K562 (cell line): ENCODE measurements around the gene GLRX2. TPM values are rescaled to one million over a fixed set of nuclear protein-coding genes. Genes with fewer than 3 reads are reported as not detected.

Experiments
- ATAC-seq: fragments of 200-7000 bp; cut with Tn5 transposase; 3 replicates; pipeline ENCODE4 v1.9.1; 2020; ENCODE audit warnings: moderate library complexity
- BruUV-seq: library from RNA; stranded (reverse); fragments of 400-500 nt; replicated peaks from 2 replicates; lab custom pipeline; 2021; lab: Mats Ljungman, UMichigan
- CTCF ChIA-PET: fragments of 300-600 bp; formaldehyde crosslinking; extraction: SDS; loops from one replicate; lab custom pipeline; 2021; ENCODE audit warnings: low intra/inter-chr PET ratio; lab: Yijun Ruan, JAX
- POLR2A ChIA-PET: fragments of 300-600, 350-650 bp; sonication (Branson Sonifier 250); formaldehyde crosslinking; extraction: SDS; loops from one replicate; lab custom pipeline; 2021; ENCODE audit warnings: antibody characterized with exemption, inconsistent platforms; lab: Yijun Ruan, JAX
- DNase-seq, 4 experiments: peaks; one replicate each; pipeline versions ENCODE4 v3.0.0 to v3.0.0-alpha.2; 2011 to 2018; ENCODE audit warnings: low spot score in 3 of 4, mixed read lengths in 3 of 4; ENCODE audit errors: extremely low read depth in 1 of 4
- FAIRE-seq: peaks from 2 replicates; lab custom pipeline; 2011; peaks lifted over from hg19 to GRCh38; lab: Jason Lieb, UNC
- H2AFZ ChIP-seq: 2 replicates; pipeline ENCODE4 v1.6.0; 2011; ENCODE audit warnings: low read depth, low read length, control low read depth, inconsistent platforms
- H3K27ac ChIP-seq: fragments of 200-600 bp; 3 replicates; pipeline ENCODE4 v1.8.0; 2011; ENCODE audit warnings: low read depth, mild to moderate bottlenecking, control low read depth, inconsistent platforms, low read length, moderate library complexity, mixed read lengths; ENCODE audit errors: extremely low read depth
- H3K27me3 ChIP-seq, 2 experiments: fragments of 300-600 bp in 1 of 2; 2 replicates in 1 of 2; 3 replicates in 1 of 2; pipeline versions ENCODE4 v1.6.0 to v1.8.0; 2011; ENCODE audit warnings: inconsistent platforms in 2 of 2, low read length in 2 of 2, mild to moderate bottlenecking in 1 of 2, mixed read lengths in 1 of 2, moderate library complexity in 1 of 2; ENCODE audit not compliant: control insufficient read depth in 2 of 2, insufficient read depth in 2 of 2
- H3K36me3 ChIP-seq: fragments of 300-600 bp; 3 replicates; pipeline ENCODE4 v1.8.0; 2011; ENCODE audit warnings: mild to moderate bottlenecking, low read length, inconsistent platforms; ENCODE audit not compliant: control insufficient read depth, insufficient read depth
- H3K4me1 ChIP-seq, 2 experiments: fragments of 200-600 bp in 1 of 2; replicated peaks in 1 of 2; 2 replicates in 1 of 2; 3 replicates in 1 of 2; pipeline versions ENCODE4 v1.5.1 to v1.8.0; 2011; ENCODE audit warnings: inconsistent platforms in 2 of 2, low read length in 2 of 2, mild to moderate bottlenecking in 1 of 2, mixed read lengths in 1 of 2, moderate library complexity in 1 of 2; ENCODE audit not compliant: control insufficient read depth in 2 of 2, insufficient read depth in 2 of 2
- H3K4me2 ChIP-seq: 2 replicates; pipeline ENCODE4 v1.6.1; 2011; ENCODE audit warnings: low read length, control low read depth, inconsistent platforms, mixed read lengths; ENCODE audit not compliant: insufficient read depth
- H3K4me3 ChIP-seq: fragments of 200-600 bp; sonication (generic), shearing (Covaris generic); 2 replicates; pipeline ENCODE4 v1.5.1; 2016; ENCODE audit warnings: control low read depth, inconsistent platforms
- H3K79me2 ChIP-seq: fragments of 200-600 bp; 3 replicates; pipeline ENCODE4 v1.8.0; 2011; ENCODE audit warnings: low read length, inconsistent platforms; ENCODE audit not compliant: control insufficient read depth, insufficient read depth
- H3K9ac ChIP-seq, 2 experiments: 2 replicates each; pipeline versions ENCODE4 v1.6.0 to v1.6.1; 2011; ENCODE audit warnings: low read depth in 2 of 2, low read length in 2 of 2, control low read depth in 1 of 2, inconsistent platforms in 1 of 2, mild to moderate bottlenecking in 1 of 2, mixed read lengths in 1 of 2; ENCODE audit not compliant: insufficient read depth in 1 of 2
- H3K9me1 ChIP-seq: one replicate; pipeline ENCODE4 v1.6.0; 2011; ENCODE audit warnings: inconsistent platforms, mild to moderate bottlenecking, low read length, moderate library complexity; ENCODE audit not compliant: control insufficient read depth, insufficient read depth
- H3K9me3 ChIP-seq: replicated peaks from 2 replicates; pipeline ENCODE4 v1.5.1; 2011; ENCODE audit warnings: low read depth, low read length, inconsistent platforms; ENCODE audit not compliant: control insufficient read depth, insufficient read depth
- H4K20me1 ChIP-seq: replicated peaks from 2 replicates; pipeline ENCODE4 v1.6.1; 2011; ENCODE audit warnings: low read length, inconsistent platforms, mixed read lengths; ENCODE audit not compliant: control insufficient read depth, insufficient read depth
- FOXA3 ChIP-seq, 2 experiments: fragments of 450-650 bp in 1 of 2; sonication (generic) in 1 of 2; formaldehyde crosslinking; IDR thresholded peaks in 1 of 2; conservative IDR thresholded peaks in 1 of 2; 2 replicates each; pipeline versions ENCODE4 v1.4.0 to v1.8.0; 2020 to 2022; ENCODE audit warnings: mild to moderate bottlenecking in 2 of 2, missing genetic modification reagents in 1 of 2
- KLF1 ChIP-seq: fragments of 450-650 bp; IDR thresholded peaks from 2 replicates; pipeline ENCODE4 v1.6.1; 2016; ENCODE audit warnings: missing genetic modification characterization, missing compliant biosample characterization
- SNRNP70 ChIP-seq: fragments of 200-400 bp; formaldehyde crosslinking; optimal IDR thresholded peaks from 2 replicates; pipeline ENCODE3; 2017; ENCODE audit warnings: low read depth, low read length
- SPI1 ChIP-seq: IDR thresholded peaks from 2 replicates; pipeline ENCODE4 v1.6.1; 2011; ENCODE audit warnings: low read depth, low read length, control low read depth, borderline replicate concordance
- TGIF2 ChIP-seq: sonication (generic); formaldehyde crosslinking; IDR thresholded peaks from 2 replicates; pipeline ENCODE4 v1.8.1; 2022; ENCODE audit warnings: mild to moderate bottlenecking, missing genetic modification reagents, moderate library complexity
- THRAP3 ChIP-seq: fragments of 450-650 bp; IDR thresholded peaks from 2 replicates; pipeline ENCODE4 v1.6.1; 2016; ENCODE audit warnings: mild to moderate bottlenecking, inconsistent platforms, borderline replicate concordance
- WGBS: fragments of 100-300 bp; shearing (Covaris generic); methylation state at CpG from one replicate; pipeline ENCODE4 v1.1.6; 2016; ENCODE audit warnings: low coverage, mixed read lengths; ENCODE audit not compliant: insufficient coverage; ENCODE audit errors: missing lambda C conversion rate; 5-methylcytosine and 5-hydroxymethylcytosine counted together
- in situ Hi-C: fragments of 300-500 bp; cut with MboI; formaldehyde crosslinking; loops from 4 replicates; pipeline ENCODE4 v1.15.0; 2018; ENCODE audit warnings: inconsistent platforms, mixed read lengths
- intact Hi-C: fragments of 100-400 bp; cut with micrococcal nuclease; formaldehyde crosslinking; loops from 2 replicates; pipeline ENCODE4 v1.14.2; 2022
- polyA plus RNA-seq, 8 experiments: library from polyadenylated mRNA; depleted of rRNA in 4 of 8; stranded (reverse) in 5 of 8; unstranded in 3 of 8; fragments of >200 nt; fragmentation: Nextera tagmentation in 2 of 8; fragmentation: Illumina TruSeq in 1 of 8; extraction: Ambion mirVana in 2 of 8; extraction: Trizol in 1 of 8; gene quantifications; 2 replicates each; pipeline versions ENCODE4 v1.2.1 to v1.2.3, GENCODE V29; 2011 to 2014; ENCODE audit warnings: inconsistent platforms in 1 of 8, missing spikeins in 1 of 8
- total RNA-seq, 7 experiments: library from RNA; depleted of rRNA in 6 of 7; stranded (reverse); fragments of >200 nt in 6 of 7; fragmentation: Illumina TruSeq in 2 of 7; extraction: Trizol in 2 of 7; gene quantifications; 2 replicates each; pipeline versions ENCODE4 v1.2.1 to v1.2.3, GENCODE V29; 2011 to 2021; ENCODE audit warnings: low replicate concordance in 1 of 7
- TF ChIP-seq, protein P1 (sequence below): fragments of 200-800 bp; sonication (Bioruptor generic); IDR thresholded peaks from 2 replicates; pipeline ENCODE4 v1.6.1; 2017; ENCODE audit warnings: missing genetic modification characterization, missing compliant biosample characterization
- TF ChIP-seq, protein P2 (sequence below): fragments of 250-450 bp; sonication (Bioruptor Pico); IDR thresholded peaks from 2 replicates; pipeline ENCODE4 v1.4.0; 2020; ENCODE audit warnings: mild to moderate bottlenecking, moderate library complexity, borderline replicate concordance
- TF ChIP-seq, protein P3 (sequence below), 2 experiments: IDR thresholded peaks; 2 replicates each; pipeline ENCODE4 v1.6.1; 2011; ENCODE audit warnings: borderline replicate concordance in 1 of 2, control low read depth in 1 of 2, low read depth in 1 of 2, low read length in 1 of 2, mild to moderate bottlenecking in 1 of 2, mixed read lengths in 1 of 2, moderate library complexity in 1 of 2; ENCODE audit not compliant: insufficient read depth in 1 of 2, insufficient read length in 1 of 2, poor library complexity in 1 of 2, severe bottlenecking in 1 of 2; ENCODE audit errors: extremely low read depth in 1 of 2

GLRX2 gene
- total and polyA plus RNA-seq, 9 of the 15 experiments (the other 6 are each of a cell fraction or from before 2014, with no cell fraction given), result 13.3 to 82.6 (median 55.1) TPM

DNA sequence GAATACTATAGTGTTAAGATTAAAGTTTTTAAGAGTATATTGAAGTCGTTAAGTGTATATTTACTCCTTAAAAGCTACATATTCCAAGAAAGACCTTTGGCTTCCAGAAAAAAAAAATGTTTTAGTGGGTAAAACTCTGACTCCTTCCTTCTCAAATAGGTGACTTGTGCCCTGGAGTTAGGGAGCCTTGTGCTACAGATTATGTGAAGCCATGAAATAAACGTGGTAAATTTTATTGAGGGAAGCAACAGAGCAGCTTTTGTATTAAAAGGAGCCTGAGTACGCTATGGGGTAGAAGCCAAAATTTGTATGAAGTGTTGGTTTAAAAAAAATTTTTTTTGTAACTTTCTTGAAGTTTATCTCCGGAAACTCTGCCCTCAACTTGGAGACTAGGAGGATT, 44.8 kb downstream of the GLRX2 start:
- in situ Hi-C loops, result no loop called here
- Histone ChIP-seq H3K4me3 (peak overlapping the region; percentile 81), H3K9me3 (no peaks in the 10 kb centered on the region), H3K27me3 (no peaks in the 10 kb centered on the region), H3K36me3 (peaks cover 35% of the 10 kb centered on the region), H3K27ac (peak overlapping the region; percentile 94), H3K9me1 (no peaks in the 10 kb centered on the region), H3K4me2 (peak overlapping the region; percentile 100), H3K79me2 (peaks cover 98% of the 10 kb centered on the region), H4K20me1 (peaks cover 4% of the 10 kb centered on the region), H3K9ac (peak overlapping the region; percentile 76 to 96; a peak in 3 of 4 replicates), H3K4me1 (peaks cover 6 to 17% of the 10 kb centered on the region in 2 experiments; a peak in 3 of 5 replicates), H2AFZ (0 out of 2 replicates have a peak overlapping the region, but pooled peaks have one; percentile 84)
- ATAC-seq, result no peak
- DNase-seq, result peak in 1 of 4 experiments; percentile 34
- TF ChIP-seq KLF1, result no peak
- TF ChIP-seq TGIF2 (CRISPR knock-in tag), result 0 out of 2 replicates have a peak, but pooled peaks have one; percentile 3
- TF ChIP-seq, protein P1, sequence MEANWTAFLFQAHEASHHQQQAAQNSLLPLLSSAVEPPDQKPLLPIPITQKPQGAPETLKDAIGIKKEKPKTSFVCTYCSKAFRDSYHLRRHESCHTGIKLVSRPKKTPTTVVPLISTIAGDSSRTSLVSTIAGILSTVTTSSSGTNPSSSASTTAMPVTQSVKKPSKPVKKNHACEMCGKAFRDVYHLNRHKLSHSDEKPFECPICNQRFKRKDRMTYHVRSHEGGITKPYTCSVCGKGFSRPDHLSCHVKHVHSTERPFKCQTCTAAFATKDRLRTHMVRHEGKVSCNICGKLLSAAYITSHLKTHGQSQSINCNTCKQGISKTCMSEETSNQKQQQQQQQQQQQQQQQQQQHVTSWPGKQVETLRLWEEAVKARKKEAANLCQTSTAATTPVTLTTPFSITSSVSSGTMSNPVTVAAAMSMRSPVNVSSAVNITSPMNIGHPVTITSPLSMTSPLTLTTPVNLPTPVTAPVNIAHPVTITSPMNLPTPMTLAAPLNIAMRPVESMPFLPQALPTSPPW (CRISPR knock-in tag), result peak; percentile 27; the same call in 1 of the 2 replicates
- WGBS, result 1% methylated on average over 4 of the region's 4 CpGs
- CTCF ChIA-PET, result no interaction called here
- POLR2A ChIA-PET, result interaction anchor here (0.6 to 1.5 kb wide), 7 partner anchors 9 to 249 kb away, joined by 3 to 5 read pairs (median 3); no protein-coding TSS in a partner anchor
- no peak for FAIRE-seq
- intact Hi-C loops, result no loop called here
- BruUV-seq, result TSS peak; percentile 41

DNA sequence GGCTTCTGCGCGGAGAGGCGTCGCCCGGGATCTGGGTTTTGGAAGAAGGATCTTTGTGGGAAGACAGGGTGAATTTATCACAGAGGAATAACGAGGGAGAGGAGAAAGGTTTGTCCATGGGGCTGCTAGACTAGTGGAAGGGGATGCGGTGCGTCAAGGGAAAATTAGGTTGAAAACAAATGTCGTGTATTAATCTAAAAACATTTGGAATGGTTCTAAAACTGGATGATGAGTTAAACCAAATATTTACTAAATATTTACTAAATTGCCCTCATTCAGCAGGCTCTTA, 45.2 kb downstream of the GLRX2 start:
- H3K4me1 ChIP-seq, result peaks cover 9 to 20% of the 10 kb centered on the region in 2 experiments; a peak in 4 of 5 replicates
- intact Hi-C loops, result no loop called here
- H4K20me1 ChIP-seq, result peaks cover 4% of the 10 kb centered on the region
- peak overlapping the region; percentile 84 for H2AFZ ChIP-seq
- H3K4me3 ChIP-seq, result peak overlapping the region; percentile 81
- DNase-seq (no peak), FAIRE-seq (no peak), ATAC-seq (no peak)
- H3K36me3 ChIP-seq, result peaks cover 38% of the 10 kb centered on the region
- peaks cover 2% of the 10 kb centered on the region for H3K9me1 ChIP-seq
- H3K9me3 ChIP-seq, result no peaks in the 10 kb centered on the region
- in situ Hi-C loops, result no loop called here
- no TSS peak for BruUV-seq
- CTCF ChIA-PET, result no interaction called here
- WGBS, result 0% methylated on average over 9 of the region's 9 CpGs
- peak overlapping the region; percentile 96 to 98 for H3K9ac ChIP-seq
- H3K79me2 ChIP-seq, result peaks cover 98% of the 10 kb centered on the region
- H3K4me2 ChIP-seq, result peak overlapping the region; percentile 100
- H3K27me3 ChIP-seq, result no peaks in the 10 kb centered on the region
- H3K27ac ChIP-seq, result peak overlapping the region; percentile 94
- POLR2A ChIA-PET, result interaction anchor here (0.6 to 1.2 kb wide), 5 partner anchors 9 to 249 kb away, joined by 3 to 5 read pairs (median 3); no protein-coding TSS in a partner anchor
- TF ChIP-seq SNRNP70 (no peak), FOXA3 (CRISPR knock-in tag; conservative IDR thresholded peaks at IDR 0.05 in 1 of 2, IDR thresholded peaks at IDR 0.05 in 1 of 2) (no peak), SPI1 (no peak), THRAP3 (no peak)
- TF ChIP-seq, protein P2, sequence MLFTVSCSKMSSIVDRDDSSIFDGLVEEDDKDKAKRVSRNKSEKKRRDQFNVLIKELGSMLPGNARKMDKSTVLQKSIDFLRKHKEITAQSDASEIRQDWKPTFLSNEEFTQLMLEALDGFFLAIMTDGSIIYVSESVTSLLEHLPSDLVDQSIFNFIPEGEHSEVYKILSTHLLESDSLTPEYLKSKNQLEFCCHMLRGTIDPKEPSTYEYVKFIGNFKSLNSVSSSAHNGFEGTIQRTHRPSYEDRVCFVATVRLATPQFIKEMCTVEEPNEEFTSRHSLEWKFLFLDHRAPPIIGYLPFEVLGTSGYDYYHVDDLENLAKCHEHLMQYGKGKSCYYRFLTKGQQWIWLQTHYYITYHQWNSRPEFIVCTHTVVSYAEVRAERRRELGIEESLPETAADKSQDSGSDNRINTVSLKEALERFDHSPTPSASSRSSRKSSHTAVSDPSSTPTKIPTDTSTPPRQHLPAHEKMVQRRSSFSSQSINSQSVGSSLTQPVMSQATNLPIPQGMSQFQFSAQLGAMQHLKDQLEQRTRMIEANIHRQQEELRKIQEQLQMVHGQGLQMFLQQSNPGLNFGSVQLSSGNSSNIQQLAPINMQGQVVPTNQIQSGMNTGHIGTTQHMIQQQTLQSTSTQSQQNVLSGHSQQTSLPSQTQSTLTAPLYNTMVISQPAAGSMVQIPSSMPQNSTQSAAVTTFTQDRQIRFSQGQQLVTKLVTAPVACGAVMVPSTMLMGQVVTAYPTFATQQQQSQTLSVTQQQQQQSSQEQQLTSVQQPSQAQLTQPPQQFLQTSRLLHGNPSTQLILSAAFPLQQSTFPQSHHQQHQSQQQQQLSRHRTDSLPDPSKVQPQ (CRISPR knock-in tag), result no peak
- TF ChIP-seq, protein P3, sequence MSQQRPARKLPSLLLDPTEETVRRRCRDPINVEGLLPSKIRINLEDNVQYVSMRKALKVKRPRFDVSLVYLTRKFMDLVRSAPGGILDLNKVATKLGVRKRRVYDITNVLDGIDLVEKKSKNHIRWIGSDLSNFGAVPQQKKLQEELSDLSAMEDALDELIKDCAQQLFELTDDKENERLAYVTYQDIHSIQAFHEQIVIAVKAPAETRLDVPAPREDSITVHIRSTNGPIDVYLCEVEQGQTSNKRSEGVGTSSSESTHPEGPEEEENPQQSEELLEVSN (IDR thresholded peaks at IDR 0.05; ENCODE audit: borderline replicate concordance in 1 of 2, extremely low read depth in 1 of 2, insufficient read depth in 1 of 2, insufficient read length in 1 of 2, low read depth in 1 of 2, low read length in 1 of 2, poor library complexity in 1 of 2, severe bottlenecking in 1 of 2), result no peak
